ENCODE measurements around the gene PCBP3.
A peak's percentile ranks its signal among the peaks of the same experiment; 100 is the strongest.
"Not testable (repeated sequence)": the region's sequence is repeated elsewhere in the genome, so short reads cannot be mapped to it uniquely, and the experiment has no call there.

Gene PCBP3

DNA sequence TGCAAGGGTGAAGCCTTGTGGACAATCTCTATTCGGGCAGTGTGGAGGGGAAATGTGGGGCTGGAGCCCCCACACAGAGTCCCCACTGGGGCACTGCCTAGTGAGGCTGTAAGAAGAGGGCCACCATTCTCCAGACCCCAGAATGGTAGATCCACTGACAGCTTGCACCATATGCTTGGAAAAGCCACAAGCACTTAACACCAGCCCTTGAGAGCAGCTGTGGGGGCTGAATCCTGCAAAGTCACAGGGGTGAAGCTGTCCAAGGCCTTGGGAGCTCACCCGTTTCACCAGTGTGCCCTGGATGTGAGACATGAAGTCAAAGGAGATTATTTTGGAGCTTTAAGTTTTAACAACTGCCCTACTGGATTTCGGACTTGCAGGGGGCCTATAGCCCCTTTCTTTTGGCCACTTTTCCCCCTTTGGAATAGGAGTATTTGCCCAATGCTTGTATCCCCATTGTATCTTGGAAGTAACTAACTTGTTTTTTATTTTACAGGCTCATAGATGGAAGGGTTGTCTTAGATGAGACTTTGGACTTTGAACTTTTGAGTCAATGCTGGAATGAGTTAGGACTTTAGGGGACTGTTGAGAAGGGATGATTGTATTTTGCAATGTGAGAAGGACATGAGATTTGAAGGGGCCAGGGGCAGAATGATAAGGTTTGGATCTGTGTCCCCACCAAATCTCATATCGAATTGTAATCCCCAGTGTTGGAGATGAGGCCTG, 321.7 kb downstream of the PCBP3 start:
- DNase-seq (ENCODE audit: low read depth): no peak

- DNase-seq (ENCODE audit: low read depth): no peak
Observed at GRCh38 chr21:45966791-45967394, 323.4 kb downstream of the PCBP3 start.

- DNase-seq (ENCODE audit: low read depth): no peak
Observed at GRCh38 chr21:45969921-45970673, 326.6 kb downstream of the PCBP3 start.

DNA sequence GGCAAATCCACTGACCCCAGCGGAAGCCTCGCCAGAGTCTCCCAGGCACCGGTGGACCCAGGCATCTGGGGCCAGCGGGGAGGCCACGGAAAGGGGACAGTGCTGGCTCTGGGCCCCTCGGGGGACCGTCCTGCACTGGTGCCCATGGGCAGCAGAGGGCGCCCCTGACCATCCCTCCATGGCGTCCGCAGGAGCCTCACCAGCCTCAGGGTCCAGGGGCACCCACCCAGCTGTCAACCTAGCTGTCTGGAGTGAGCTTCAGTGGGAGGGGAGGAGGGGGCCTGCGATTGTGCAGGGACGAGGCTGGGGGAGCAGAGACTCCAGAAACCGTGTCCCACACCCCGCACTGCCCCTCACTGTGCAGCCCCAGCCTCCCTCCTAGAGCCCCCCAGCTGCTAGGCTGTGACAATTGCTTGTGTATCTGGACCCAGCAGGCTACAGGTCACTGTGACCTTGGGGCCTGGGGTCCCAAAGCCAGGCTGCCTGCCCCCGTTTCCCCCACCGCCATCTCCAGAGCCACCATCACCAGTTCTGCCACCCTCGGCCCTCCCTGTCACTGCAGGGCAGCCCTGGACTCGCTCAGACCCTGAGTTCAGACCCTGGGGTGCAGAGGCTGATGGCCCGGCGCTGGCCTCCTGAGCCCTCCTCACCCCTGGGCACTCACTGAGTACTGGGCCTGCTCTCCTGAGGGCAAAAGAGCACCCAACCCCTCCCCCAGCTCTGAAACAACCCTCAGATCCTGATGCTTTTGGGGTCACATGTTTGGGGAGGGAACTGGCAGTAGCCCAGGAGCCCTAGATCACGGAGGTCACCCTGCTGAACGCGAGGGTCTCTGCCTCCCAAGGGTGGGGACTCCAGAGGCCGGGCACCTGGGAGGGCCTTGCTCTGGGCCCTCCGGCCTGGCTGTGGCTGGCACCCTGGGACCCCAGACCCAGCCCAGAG, 327.4 kb downstream of the PCBP3 start:
- DNase-seq (ENCODE audit: low read depth): no peak

GRCh38 chr21:45971616-45972352, 328.3 kb downstream of the PCBP3 start:
- DNase-seq (ENCODE audit: low read depth): no peak

DNA sequence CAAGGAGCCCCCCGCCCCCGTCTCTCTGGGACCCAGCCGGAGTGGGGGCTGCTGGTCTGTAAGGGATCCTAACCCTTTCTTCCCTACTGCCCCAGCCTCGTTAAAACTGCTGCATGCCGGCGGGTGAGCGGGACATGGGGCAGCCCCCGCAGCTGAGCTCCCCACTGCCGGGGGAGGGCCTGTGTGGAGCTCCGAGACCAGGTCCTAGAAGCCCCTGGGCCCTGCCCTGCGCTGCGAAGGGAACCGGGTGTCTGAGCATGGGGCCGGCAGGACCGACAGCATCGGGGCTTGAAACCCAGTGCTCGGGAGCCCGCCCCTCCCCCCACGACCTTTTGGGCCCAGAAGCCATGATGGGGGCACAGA, 328.8 kb downstream of the PCBP3 start:
- DNase-seq (ENCODE audit: low read depth): no peak

- no peak for DNase-seq (ENCODE audit: low read depth)
Observed at GRCh38 chr21:45972716-45973474, 329.4 kb downstream of the PCBP3 start.

DNA sequence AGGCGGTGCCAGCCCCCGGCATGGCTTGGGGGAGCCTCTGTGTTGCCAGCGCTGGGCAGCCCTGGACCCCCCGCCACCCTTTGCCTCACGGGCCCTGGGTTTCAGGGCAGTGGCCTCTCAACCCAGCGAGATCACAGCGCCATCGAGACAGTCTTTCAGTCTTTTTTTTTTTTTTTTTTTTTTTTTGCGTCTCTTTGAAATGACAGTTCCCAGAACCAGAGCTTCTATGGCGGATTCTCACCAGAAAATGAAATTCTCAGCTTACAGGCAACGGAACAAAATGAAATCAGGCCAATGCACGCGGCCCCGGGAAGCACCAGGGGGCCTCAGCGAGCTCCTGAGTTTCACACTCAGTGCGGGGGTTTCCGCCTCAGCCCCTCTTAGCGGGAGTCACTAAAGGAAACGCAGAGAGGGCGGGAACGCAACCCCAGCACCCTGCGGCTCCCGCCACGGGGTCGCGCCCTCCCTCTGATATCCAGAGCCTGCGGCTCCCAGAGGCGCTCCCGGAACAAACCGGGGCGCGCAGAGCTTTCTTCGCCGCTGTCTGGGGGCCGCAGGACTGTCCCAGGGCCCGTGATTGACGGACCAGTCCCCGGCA, 330.0 kb downstream of the PCBP3 start:
- peak; percentile 66 for DNase-seq (ENCODE audit: low read depth)

- no peak for DNase-seq (ENCODE audit: low read depth)
Observed at GRCh38 chr21:45974073-45975019, 330.8 kb downstream of the PCBP3 start.

- no peak for DNase-seq (ENCODE audit: low read depth)
Observed at GRCh38 chr21:45975020-45975666, 331.6 kb downstream of the PCBP3 start.

DNA sequence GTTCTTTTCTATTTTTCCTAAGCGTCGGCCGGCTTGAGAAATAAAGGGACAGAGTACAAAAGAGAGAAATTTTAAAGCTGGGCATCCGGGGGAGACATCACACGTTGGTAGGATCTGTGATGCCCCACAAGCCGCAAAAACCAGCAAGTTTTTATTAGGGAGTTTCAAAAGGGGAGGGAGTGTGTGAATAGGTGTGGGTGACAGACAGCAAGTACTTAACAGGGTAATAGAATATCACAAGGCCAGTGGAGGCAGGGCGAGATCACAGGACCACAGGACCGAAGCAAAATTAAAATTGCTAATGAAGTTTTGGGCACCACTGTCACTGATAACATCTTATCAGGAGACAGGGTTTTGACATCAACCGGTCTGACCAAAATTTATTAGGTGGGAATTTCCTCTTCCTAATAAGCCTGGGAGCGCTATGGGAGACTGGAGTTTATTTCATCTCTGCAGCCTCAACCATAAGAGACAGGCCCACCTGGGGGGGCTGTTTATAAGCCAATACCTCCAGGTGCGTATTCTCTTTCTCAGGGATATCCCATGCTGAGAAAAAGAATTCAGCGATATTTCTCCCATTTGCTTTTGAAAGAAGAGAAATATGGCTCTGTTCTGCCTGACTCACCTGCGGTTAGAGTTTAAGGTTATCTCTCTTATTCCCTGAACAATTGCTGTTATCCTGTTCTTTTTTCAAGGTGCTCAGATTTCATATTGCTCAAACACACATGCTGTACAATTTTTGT, 332.3 kb downstream of the PCBP3 start:
- DNase-seq (ENCODE audit: low read depth): not testable (repeated sequence)

GRCh38 chr21:45976701-45977311, 333.3 kb downstream of the PCBP3 start:
- DNase-seq (ENCODE audit: low read depth): no peak

DNA sequence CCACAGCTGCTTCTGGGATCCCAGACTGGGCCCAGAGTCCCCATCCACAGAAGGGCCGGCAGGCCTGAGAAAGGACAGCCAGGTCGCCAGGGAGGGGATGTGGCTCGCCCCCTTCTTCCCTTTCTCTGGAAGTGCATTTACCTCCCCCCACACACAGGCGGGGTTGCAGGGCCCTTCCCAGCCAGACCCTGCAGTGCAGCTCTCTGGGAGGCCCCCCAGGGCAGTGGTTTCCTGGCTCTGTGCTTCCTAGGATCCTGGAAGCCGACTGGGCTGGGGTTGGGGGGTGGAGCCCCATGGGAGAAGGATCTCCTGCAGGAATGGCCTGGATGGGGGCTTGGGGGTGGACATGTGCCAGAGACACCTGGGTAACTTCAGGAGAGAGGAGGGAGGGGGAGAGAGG, 333.9 kb downstream of the PCBP3 start:
- DNase-seq (ENCODE audit: low read depth): no peak

DNA sequence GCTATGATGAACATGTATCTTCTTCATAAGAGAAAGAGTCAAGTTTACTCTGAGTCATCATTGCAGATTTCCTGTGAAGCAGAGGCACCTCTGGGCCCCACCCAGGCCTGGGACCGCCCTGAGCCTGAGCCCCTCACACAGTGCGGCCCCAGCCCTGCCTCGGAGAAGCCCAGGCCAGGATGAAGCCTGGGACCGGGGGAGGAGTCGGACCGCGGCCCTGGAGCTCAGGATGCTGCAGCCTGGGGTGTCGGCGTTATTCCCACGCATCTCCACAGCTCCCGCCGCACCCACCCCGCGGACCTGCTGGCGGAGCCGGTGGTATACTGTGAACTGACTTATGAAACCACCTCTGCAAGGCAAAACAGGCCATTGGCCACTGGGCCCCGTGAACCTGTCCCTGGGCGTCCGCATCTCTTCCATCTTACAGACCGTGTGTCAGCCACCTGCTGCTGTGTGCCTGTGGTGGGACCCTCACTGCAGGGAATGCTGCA, 335.7 kb downstream of the PCBP3 start:
- DNase-seq (ENCODE audit: low read depth): no peak

DNA sequence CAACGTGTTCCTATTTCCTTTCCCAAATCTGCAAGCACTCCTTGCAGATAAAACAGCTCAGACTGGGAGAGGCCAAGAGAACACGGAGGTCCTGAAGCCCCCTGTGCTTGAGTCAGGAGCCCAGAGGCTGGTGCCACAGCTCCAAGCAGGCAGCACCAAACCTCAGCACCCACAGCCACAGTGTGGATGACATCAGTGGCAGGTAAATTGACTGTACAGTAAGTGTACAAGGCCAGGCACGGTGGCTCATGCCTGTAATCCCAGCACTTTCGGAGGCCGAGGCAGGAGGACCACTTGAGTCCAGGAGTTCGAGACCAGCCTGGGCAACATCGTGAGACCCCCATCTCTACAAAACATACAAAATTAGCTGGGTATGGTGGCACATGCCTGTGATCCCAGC, 336.1 kb downstream of the PCBP3 start:
- no peak for DNase-seq (ENCODE audit: low read depth)

DNA sequence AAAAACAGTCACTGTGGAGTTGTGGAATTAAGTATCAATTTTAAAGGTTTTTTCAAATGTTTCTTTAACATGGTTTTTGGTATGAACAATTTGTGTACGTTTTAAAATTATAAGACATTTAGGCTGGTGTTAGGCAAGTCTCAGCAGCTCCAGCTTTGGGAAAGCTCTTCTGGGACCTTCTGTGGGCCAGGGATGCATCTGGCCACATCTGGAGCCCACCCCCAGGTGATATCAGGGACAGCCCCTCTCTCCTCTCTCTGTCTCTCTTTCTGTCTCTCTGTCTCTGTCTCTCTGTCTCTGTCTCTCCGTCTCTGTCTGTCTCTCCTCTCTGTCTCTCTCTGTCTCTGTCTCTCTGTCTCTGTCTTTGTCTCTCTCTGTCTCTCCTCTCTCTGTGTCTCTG, 336.7 kb downstream of the PCBP3 start:
- no peak for DNase-seq (ENCODE audit: low read depth)

GRCh38 chr21:45980697-45981096, 337.2 kb downstream of the PCBP3 start:
- no peak for DNase-seq (ENCODE audit: low read depth)
